Measurements from ENCODE around the gene RASGRP1. TPM values are rescaled to one million over a fixed set of nuclear protein-coding genes. Genes with fewer than 3 reads are reported as not detected.

RASGRP1 gene
- total RNA-seq, 1 donor from 2014 or later: not detected

GRCh38 chr15:38531509-38531908, 33.1 kb downstream of the RASGRP1 start:
- no peaks in the 10 kb centered on the region for H3K9me3 ChIP-seq
- H3K27me3 ChIP-seq: no peaks in the 10 kb centered on the region
- no peaks in the 10 kb centered on the region for H3K4me1 ChIP-seq
- no peak for DNase-seq (ENCODE audit: low spot score in 2 of 2)
- H3K4me3 ChIP-seq: no peak overlapping the region
- intact Hi-C loops (cut with DNase I): no loop called here
- H3K27ac ChIP-seq: no peak overlapping the region
- TF ChIP-seq, protein P1, sequence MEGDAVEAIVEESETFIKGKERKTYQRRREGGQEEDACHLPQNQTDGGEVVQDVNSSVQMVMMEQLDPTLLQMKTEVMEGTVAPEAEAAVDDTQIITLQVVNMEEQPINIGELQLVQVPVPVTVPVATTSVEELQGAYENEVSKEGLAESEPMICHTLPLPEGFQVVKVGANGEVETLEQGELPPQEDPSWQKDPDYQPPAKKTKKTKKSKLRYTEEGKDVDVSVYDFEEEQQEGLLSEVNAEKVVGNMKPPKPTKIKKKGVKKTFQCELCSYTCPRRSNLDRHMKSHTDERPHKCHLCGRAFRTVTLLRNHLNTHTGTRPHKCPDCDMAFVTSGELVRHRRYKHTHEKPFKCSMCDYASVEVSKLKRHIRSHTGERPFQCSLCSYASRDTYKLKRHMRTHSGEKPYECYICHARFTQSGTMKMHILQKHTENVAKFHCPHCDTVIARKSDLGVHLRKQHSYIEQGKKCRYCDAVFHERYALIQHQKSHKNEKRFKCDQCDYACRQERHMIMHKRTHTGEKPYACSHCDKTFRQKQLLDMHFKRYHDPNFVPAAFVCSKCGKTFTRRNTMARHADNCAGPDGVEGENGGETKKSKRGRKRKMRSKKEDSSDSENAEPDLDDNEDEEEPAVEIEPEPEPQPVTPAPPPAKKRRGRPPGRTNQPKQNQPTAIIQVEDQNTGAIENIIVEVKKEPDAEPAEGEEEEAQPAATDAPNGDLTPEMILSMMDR (IDR thresholded peaks at IDR 0.05): no peak
- no peaks in the 10 kb centered on the region for H3K36me3 ChIP-seq

- intact Hi-C loops (cut with DNase I): no loop called here
Measured at GRCh38 chr15:38530113-38530512, 34.5 kb downstream of the RASGRP1 start.

GRCh38 chr15:38528294-38528693, 36.3 kb downstream of the RASGRP1 start:
- H3K4me1 ChIP-seq: no peaks in the 10 kb centered on the region
- no peaks in the 10 kb centered on the region for H3K36me3 ChIP-seq
- no peak for DNase-seq (ENCODE audit: low spot score in 2 of 2)
- no peak overlapping the region for H3K27ac ChIP-seq
- intact Hi-C loops (cut with DNase I): no loop called here
- H3K9me3 ChIP-seq: no peaks in the 10 kb centered on the region
- H3K27me3 ChIP-seq: no peaks in the 10 kb centered on the region
- no peak overlapping the region for H3K4me3 ChIP-seq
- TF ChIP-seq, protein P1 (IDR thresholded peaks at IDR 0.05): no peak

More at GRCh38 chr15:38530113-38530512, 34.5 kb downstream of the RASGRP1 start:
- Histone ChIP-seq H3K9me3 (no peaks in the 10 kb centered on the region), H3K4me1 (no peaks in the 10 kb centered on the region), H3K27ac (no peak overlapping the region), H3K36me3 (no peaks in the 10 kb centered on the region), H3K4me3 (no peak overlapping the region), H3K27me3 (no peaks in the 10 kb centered on the region)
- TF ChIP-seq, protein P1 (IDR thresholded peaks at IDR 0.05): no peak
- no peak for DNase-seq (ENCODE audit: low spot score in 2 of 2)

GRCh38 chr15:38526158-38526557, 38.5 kb downstream of the RASGRP1 start:
- H3K27me3 ChIP-seq: no peaks in the 10 kb centered on the region
- H3K27ac ChIP-seq: no peak overlapping the region
- H3K4me1 ChIP-seq: no peaks in the 10 kb centered on the region
- no peaks in the 10 kb centered on the region for H3K9me3 ChIP-seq
- TF ChIP-seq, protein P1 (IDR thresholded peaks at IDR 0.05): no peak
- intact Hi-C loops (cut with DNase I): no loop called here
- DNase-seq (ENCODE audit: low spot score in 2 of 2): no peak
- H3K4me3 ChIP-seq: no peak overlapping the region
- H3K36me3 ChIP-seq: no peaks in the 10 kb centered on the region

DNA sequence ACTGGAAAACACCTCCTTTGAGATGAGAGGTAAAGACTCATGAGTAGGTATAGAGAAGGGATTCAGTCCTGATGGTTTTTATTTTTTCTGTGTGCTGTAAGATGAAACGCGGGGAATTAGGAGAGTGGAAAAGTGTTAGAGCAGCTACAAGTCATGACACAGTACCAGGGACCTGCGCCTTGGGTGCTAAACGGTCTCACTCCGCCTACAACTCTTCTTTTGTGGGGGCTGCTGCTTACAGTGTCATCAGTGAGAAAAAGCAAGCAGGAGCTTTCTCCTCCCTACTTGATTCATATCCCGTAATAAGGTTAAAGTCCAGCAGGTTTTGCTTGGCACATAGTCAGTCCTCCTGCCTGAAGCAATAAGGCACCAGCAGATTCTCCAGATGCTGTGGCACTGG, 39.1 kb downstream of the RASGRP1 start:
- DNase-seq (ENCODE audit: low spot score in 2 of 2): no peak
- intact Hi-C loops (cut with DNase I): no loop called here
- Histone ChIP-seq H3K27me3 (no peaks in the 10 kb centered on the region), H3K9me3 (no peaks in the 10 kb centered on the region), H3K4me1 (no peaks in the 10 kb centered on the region), H3K36me3 (no peaks in the 10 kb centered on the region), H3K4me3 (no peak overlapping the region), H3K27ac (no peak overlapping the region)
- TF ChIP-seq, protein P1 (IDR thresholded peaks at IDR 0.05): no peak

- Histone ChIP-seq H3K36me3 (no peaks in the 10 kb centered on the region), H3K27ac (no peak overlapping the region), H3K27me3 (no peaks in the 10 kb centered on the region), H3K4me3 (no peak overlapping the region), H3K9me3 (no peaks in the 10 kb centered on the region), H3K4me1 (no peaks in the 10 kb centered on the region)
- DNase-seq (ENCODE audit: low spot score in 2 of 2): no peak
- intact Hi-C loops (cut with DNase I): no loop called here
- TF ChIP-seq, protein P1 (IDR thresholded peaks at IDR 0.05): no peak
Measured at GRCh38 chr15:38524156-38524555, 40.5 kb downstream of the RASGRP1 start.

All from ascending aorta (tissue), 2 donors.